Measurements from ENCODE around the gene FHOD3. TPM values are rescaled to one million over a fixed set of nuclear protein-coding genes. Genes with fewer than 3 reads are reported as not detected.

FHOD3 gene
- total RNA-seq, 1 experiment from 2014 or later = 5.0 TPM

- ChIA-PET CTCF (interaction anchor here (0.6 kb wide), 1 partner anchor 468 kb away, joined by 3 read pairs; the partner anchor contains the start of genes KIAA1328 and TPGS2), POLR2A (no interaction called here)
- no peak overlapping the region for H3K27ac Mint-ChIP-seq (ENCODE audit: low read depth, unreplicated experiment)
- no peak for TF ChIP-seq CTCF (IDR thresholded peaks at IDR 0.05; ENCODE audit: unreplicated experiment)
- peaks cover 2% of the 10 kb centered on the region for H3K4me1 Mint-ChIP-seq (ENCODE audit: insufficient read depth, unreplicated experiment)
- BruUV-seq (replicated peaks) = no TSS peak
- no peak for DNase-seq (ENCODE audit: unreplicated experiment)
- intact Hi-C loops (cut with micrococcal nuclease) = no loop called here
- H3K36me3 Mint-ChIP-seq (ENCODE audit: insufficient read depth, unreplicated experiment) = peaks cover 9% of the 10 kb centered on the region
- H3K27me3 Mint-ChIP-seq (ENCODE audit: insufficient read depth, unreplicated experiment) = no peaks in the 10 kb centered on the region
- H3K9me3 Mint-ChIP-seq (ENCODE audit: unreplicated experiment) = no peaks in the 10 kb centered on the region
- no peak overlapping the region for H3K4me3 Mint-ChIP-seq (ENCODE audit: unreplicated experiment)
Measured at GRCh38 chr18:36360256-36360909, 62.9 kb downstream of the FHOD3 start.

- ChIA-PET POLR2A (interaction anchor here (0.6 to 0.7 kb wide), 2 partner anchors 102 to 147 kb away, joined by 3 read pairs; no protein-coding TSS in a partner anchor), CTCF (no interaction called here)
- no peaks in the 10 kb centered on the region for H3K36me3 Mint-ChIP-seq (ENCODE audit: insufficient read depth, unreplicated experiment)
- no peak overlapping the region for H3K27ac Mint-ChIP-seq (ENCODE audit: low read depth, unreplicated experiment)
- H3K27me3 Mint-ChIP-seq (ENCODE audit: insufficient read depth, unreplicated experiment) = no peaks in the 10 kb centered on the region
- TF ChIP-seq CTCF (IDR thresholded peaks at IDR 0.05; ENCODE audit: unreplicated experiment) = no peak
- H3K4me1 Mint-ChIP-seq (ENCODE audit: insufficient read depth, unreplicated experiment) = peaks cover 6% of the 10 kb centered on the region
- intact Hi-C loops (cut with micrococcal nuclease) = no loop called here
- H3K4me3 Mint-ChIP-seq (ENCODE audit: unreplicated experiment) = no peak overlapping the region
- no peak for DNase-seq (ENCODE audit: unreplicated experiment)
- no TSS peak for BruUV-seq (replicated peaks)
- H3K9me3 Mint-ChIP-seq (ENCODE audit: unreplicated experiment) = no peaks in the 10 kb centered on the region
Measured at GRCh38 chr18:36364911-36365624, 67.6 kb downstream of the FHOD3 start.

- Mint-ChIP-seq H3K36me3 (ENCODE audit: insufficient read depth, unreplicated experiment) (no peaks in the 10 kb centered on the region), H3K4me1 (ENCODE audit: insufficient read depth, unreplicated experiment) (peaks cover 6% of the 10 kb centered on the region), H3K27me3 (ENCODE audit: insufficient read depth, unreplicated experiment) (no peaks in the 10 kb centered on the region), H3K4me3 (ENCODE audit: unreplicated experiment) (no peak overlapping the region), H3K27ac (ENCODE audit: low read depth, unreplicated experiment) (peak overlapping the region; percentile 4), H3K9me3 (ENCODE audit: unreplicated experiment) (no peaks in the 10 kb centered on the region)
- intact Hi-C loops (cut with micrococcal nuclease) = no loop called here
- peak; percentile 83 for DNase-seq (ENCODE audit: unreplicated experiment)
- BruUV-seq (replicated peaks) = no TSS peak
- CTCF ChIA-PET = interaction anchor here (0.7 kb wide), 1 partner anchor 19 kb away, joined by 3 read pairs; no protein-coding TSS in a partner anchor
- POLR2A ChIA-PET = no interaction called here
- TF ChIP-seq CTCF (IDR thresholded peaks at IDR 0.05; ENCODE audit: unreplicated experiment) = no peak
Measured at GRCh38 chr18:36365836-36366775, 68.6 kb downstream of the FHOD3 start.
